ENCODE measurements around the gene DNA2. TPM values are rescaled to one million over a fixed set of nuclear protein-coding genes. Genes with fewer than 3 reads are reported as not detected.

The DNA2 gene
- total RNA-seq, 4 donors from 2014 or later = 2.3 to 6.8 (median 3.9) TPM

DNA sequence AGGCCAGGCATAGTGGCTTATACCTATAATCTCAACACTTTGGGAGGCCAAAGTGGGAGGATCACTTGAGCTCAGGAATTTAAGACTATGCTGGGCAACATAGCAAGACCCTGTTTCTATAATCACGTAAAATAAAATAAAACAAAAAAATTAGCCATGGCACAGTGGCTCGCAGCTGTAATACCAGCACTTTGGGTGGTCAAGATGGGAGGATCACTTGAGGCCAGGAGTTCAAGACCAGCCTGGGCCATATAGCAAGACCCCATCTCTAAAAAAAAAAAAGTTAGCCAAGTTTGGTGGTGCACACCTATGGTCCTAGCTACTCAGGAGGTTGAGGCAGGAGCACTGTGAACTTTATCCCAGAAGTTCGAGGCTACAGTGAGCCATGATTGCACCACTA is 30.9 kb downstream of the DNA2 start:
- no peak for TF ChIP-seq CTCF (IDR thresholded peaks at IDR 0.05; ENCODE audit: low read depth)

- no peak for TF ChIP-seq CTCF (IDR thresholded peaks at IDR 0.05; ENCODE audit: low read depth)
These were observed 36.0 kb downstream of the DNA2 start for GRCh38 chr10:68435803-68436202.

DNA sequence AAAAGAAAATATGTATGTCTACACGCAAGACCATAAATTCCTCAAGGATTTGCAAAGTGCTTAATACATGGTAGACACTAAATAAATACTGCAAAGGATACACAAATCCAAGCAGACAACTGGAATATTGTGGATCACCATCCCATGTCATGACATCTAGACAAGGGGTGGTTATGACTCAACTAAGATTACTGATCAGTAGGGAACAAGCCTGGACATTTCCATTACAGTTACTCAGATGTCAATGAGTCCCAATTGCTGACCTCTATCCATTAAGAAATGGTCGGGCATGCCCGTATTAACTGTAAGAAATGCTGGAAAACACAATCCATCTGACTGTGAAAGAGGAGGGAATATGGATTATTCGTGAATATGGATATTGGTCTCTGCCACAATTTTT is 37.1 kb downstream of the DNA2 start:
- no peak for TF ChIP-seq CTCF (IDR thresholded peaks at IDR 0.05; ENCODE audit: low read depth)

DNA sequence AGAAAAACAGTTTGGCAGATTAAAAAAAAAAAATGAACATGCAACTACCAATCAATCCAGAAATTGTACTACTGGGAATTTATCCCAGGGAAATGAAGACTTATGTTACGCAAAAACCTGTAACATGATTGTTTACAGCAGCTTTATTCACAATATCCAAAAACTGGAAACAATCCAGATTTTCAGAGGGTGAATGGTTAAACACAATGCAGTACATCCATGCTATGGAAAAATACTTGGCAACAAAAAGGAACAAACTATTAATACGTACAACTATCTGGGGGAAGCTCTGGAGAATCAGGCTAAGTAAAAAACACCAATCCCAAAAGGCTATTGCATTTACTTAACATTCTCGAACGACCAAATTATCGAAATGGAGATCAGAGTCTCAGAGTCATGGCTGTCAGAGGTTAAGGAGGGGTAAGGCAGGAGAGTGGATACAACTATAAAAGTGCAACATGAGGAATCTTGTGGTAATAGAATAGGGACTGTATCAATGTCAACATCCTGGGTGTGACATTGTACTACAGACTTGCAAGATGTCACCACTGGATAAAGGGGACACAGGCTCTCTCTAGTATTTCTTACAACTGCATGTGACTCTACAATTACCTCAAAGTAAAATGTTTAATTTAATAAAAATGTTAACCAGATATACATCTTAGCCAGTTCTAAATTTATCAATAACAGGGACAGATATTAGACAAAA is 43.2 kb downstream of the DNA2 start:
- TF ChIP-seq CTCF (IDR thresholded peaks at IDR 0.05; ENCODE audit: low read depth) = no peak

- TF ChIP-seq CTCF (IDR thresholded peaks at IDR 0.05; ENCODE audit: low read depth) = no peak
These were observed 47.2 kb downstream of the DNA2 start for GRCh38 chr10:68424454-68425014.

DNA sequence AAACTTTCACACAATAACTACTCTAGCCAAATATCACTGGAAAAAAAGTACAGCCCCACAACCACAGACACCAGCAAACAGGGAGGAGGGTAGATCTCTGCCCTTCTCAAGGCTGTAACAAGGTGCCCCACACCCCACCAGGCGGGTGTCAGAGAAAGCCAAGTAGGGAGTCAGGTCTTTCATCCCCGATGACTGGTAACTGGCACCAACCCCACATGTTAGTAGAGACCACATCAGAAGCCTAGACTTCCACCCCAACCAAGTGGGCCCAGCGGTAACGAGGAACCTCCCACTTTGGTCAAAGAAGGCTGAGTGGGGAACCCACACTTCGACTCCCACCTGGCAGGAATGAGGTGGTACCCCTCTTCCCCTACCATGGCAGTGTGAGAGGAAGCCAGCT is 48.3 kb downstream of the DNA2 start:
- TF ChIP-seq CTCF (IDR thresholded peaks at IDR 0.05; ENCODE audit: low read depth) = no peak

DNA sequence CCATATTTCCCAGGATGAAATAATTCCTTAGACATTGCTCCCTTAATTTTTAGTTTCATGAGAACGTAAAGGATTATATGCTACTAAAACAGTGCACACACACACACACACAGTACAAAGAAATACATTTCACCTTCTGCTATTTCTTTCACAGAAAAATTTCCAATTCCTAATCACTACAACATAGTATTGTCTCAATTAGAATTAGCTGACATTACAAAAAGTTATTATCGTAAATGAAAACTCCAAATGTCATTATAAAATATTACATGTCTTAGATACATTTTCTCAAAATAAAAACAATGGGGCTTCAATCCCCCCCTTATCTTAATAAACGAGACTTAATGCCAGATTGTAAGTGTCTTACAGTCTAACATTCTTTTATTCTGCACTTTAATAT is 52.4 kb downstream of the DNA2 start:
- TF ChIP-seq CTCF (IDR thresholded peaks at IDR 0.05; ENCODE audit: low read depth) = no peak

All from subcutaneous adipose tissue (tissue), 4 donors.